ENCODE measurements around the gene MYEF2. TPM values are rescaled to one million over a fixed set of nuclear protein-coding genes. Genes with fewer than 3 reads are reported as not detected.
A peak's percentile ranks its signal among the peaks of the same experiment; 100 is the strongest.

The MYEF2 gene, protein sequence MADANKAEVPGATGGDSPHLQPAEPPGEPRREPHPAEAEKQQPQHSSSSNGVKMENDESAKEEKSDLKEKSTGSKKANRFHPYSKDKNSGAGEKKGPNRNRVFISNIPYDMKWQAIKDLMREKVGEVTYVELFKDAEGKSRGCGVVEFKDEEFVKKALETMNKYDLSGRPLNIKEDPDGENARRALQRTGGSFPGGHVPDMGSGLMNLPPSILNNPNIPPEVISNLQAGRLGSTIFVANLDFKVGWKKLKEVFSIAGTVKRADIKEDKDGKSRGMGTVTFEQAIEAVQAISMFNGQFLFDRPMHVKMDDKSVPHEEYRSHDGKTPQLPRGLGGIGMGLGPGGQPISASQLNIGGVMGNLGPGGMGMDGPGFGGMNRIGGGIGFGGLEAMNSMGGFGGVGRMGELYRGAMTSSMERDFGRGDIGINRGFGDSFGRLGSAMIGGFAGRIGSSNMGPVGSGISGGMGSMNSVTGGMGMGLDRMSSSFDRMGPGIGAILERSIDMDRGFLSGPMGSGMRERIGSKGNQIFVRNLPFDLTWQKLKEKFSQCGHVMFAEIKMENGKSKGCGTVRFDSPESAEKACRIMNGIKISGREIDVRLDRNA
- total RNA-seq (2014; rRNA removed) (7.0 and 18.8 TPM in 2 replicates), Bru-seq, nascent RNA (percentile 62 among the genes with signal in this experiment), BruChase-seq, experiment 1, labeled RNA remaining after a 6-hour chase (percentile 52 among the genes with signal in this experiment), BruChase-seq, experiment 2, labeled RNA remaining after a 2-hour chase (percentile 68 among the genes with signal in this experiment)
- long read RNA-seq, partial matches to known transcripts = 0 of 15 reads
- long read RNA-seq, other reads (novel, unspliced or antisense) = 15 of 15 reads

DNA sequence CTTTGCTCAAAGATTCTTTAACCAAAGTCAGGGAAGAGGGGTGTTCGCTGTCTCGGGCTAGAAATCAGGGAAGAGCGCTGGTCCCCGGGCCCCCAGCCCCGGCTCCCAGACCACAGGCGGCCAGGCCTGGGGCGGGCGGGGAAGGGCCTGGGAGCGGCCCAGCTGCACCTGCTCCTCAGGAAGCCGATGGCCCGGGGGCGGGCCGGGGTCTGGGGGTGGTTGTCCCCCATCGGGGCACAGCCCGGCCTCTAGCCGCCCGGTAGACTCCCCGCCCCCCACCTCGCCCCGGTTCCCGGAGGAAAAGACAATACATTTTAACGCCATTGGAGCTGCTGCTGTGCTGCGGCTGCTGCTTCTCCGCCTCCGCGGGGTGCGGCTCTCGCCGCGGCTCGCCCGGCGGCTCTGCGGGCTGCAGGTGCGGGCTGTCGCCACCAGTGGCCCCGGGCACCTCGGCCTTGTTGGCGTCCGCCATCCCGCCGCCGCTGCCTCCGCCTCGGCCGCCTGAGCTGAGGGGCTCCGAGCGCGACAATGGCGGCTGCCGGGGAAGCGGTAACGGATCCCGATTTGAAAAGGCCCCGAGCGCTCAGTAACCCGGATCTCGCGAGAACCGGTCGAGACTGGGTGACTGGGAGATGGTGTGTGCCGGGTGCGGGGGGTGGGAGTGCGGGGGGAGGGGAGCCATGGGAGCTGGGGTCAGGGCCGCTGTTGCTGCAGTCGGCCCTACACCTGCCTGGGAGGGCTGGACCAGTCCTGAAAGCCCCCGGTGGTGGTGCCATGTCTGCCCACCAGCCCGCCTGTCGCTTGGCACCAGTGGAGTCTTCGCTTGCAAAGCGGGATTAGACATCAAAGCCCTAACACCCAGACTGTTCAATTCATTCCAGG, at the start of gene MYEF2:
Gene MYEF2 (minus strand): TSS at position 530 of the 882 bp plus-strand sequence. CDS start 58 bp downstream, at position 472.
- no peaks in the 10 kb centered on the region for H3K9me2 ChIP-seq (replicated peaks; ENCODE audit: low read length)
- POLR2A ChIA-PET (ENCODE audit: unreplicated experiment) = no interaction called here
- CTCF ChIA-PET = no interaction called here
- no peaks in the 10 kb centered on the region for H3K9me3 ChIP-seq (ENCODE audit: low read length)
- BruUV-seq (replicated peaks) = no TSS peak
- H3K4me3 ChIP-seq (ENCODE audit: low read length) = peak within 1 kb of the TSS; percentile 71
- no peaks in the 10 kb centered on the region for H4K20me1 ChIP-seq (ENCODE audit: low read length)
- DNase-seq (peak; percentile 50), ATAC-seq (peak; percentile 81)
- no peaks in the 10 kb centered on the region for H3F3A ChIP-seq (ENCODE audit: low read length, unreplicated experiment)
- peak within 1 kb of the TSS; percentile 92 for H2AFZ ChIP-seq (ENCODE audit: low read length)
- no peaks in the 10 kb centered on the region for H3K36me3 ChIP-seq (ENCODE audit: low read depth, low read length)
- peak within 1 kb of the TSS; percentile 57 for H3K9ac ChIP-seq (ENCODE audit: low read length)
- peaks cover 7% of the 10 kb centered on the region; the same call in 1 of the 2 replicates for H3K4me1 ChIP-seq (ENCODE audit: insufficient read depth, low read length)
- H3K27ac ChIP-seq (ENCODE audit: low read length) = no peak within 1 kb of the TSS
- H3K4me2 ChIP-seq (ENCODE audit: low read length) = peak within 1 kb of the TSS; percentile 84
- intact Hi-C loops (cut with micrococcal nuclease) = no loop called here
- H3K79me2 ChIP-seq (ENCODE audit: low read length) = peaks cover 25% of the 10 kb centered on the region
- no peak for TF ChIP-seq EZH2 (IDR thresholded peaks at IDR 0.05; ENCODE audit: low read length, unreplicated experiment)
- TF ChIP-seq EZH2phosphoT487 (IDR thresholded peaks at IDR 0.05; ENCODE audit: borderline replicate concordance, low read length) = no peak
- TF ChIP-seq, protein P1, sequence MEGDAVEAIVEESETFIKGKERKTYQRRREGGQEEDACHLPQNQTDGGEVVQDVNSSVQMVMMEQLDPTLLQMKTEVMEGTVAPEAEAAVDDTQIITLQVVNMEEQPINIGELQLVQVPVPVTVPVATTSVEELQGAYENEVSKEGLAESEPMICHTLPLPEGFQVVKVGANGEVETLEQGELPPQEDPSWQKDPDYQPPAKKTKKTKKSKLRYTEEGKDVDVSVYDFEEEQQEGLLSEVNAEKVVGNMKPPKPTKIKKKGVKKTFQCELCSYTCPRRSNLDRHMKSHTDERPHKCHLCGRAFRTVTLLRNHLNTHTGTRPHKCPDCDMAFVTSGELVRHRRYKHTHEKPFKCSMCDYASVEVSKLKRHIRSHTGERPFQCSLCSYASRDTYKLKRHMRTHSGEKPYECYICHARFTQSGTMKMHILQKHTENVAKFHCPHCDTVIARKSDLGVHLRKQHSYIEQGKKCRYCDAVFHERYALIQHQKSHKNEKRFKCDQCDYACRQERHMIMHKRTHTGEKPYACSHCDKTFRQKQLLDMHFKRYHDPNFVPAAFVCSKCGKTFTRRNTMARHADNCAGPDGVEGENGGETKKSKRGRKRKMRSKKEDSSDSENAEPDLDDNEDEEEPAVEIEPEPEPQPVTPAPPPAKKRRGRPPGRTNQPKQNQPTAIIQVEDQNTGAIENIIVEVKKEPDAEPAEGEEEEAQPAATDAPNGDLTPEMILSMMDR (conservative IDR thresholded peaks at IDR 0.05; ENCODE audit: low read depth, low read length) = no peak
- H3K27me3 ChIP-seq (ENCODE audit: low read length) = no peaks in the 10 kb centered on the region

DNA sequence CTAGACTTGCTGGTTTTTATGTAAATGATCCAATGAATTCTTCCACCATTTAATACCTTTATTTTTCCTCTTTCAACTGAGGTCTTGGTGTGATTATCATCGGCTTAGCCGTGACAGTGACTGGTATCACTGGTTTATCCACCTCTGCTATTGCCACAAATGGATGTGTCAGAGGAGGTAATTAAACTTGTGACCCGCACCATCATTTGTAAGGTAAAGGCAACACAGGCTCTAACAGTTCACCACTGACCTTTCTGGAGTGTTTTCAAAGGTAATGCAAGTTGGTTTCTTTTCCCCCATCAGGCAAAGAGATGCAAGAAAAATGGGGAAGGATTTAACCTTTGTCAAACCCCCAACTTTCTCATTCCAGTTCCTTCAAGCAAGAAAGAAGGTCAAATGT, 47.7 kb upstream of the MYEF2 start:
- H4K20me1 ChIP-seq (ENCODE audit: low read length) = no peaks in the 10 kb centered on the region
- H3K4me3 ChIP-seq (ENCODE audit: low read length) = no peak overlapping the region
- intact Hi-C loops (cut with micrococcal nuclease) = no loop called here
- no peaks in the 10 kb centered on the region for H3K79me2 ChIP-seq (ENCODE audit: low read length)
- ATAC-seq = no peak
- no peaks in the 10 kb centered on the region for H3F3A ChIP-seq (ENCODE audit: low read length, unreplicated experiment)
- no peak overlapping the region for H3K9ac ChIP-seq (ENCODE audit: low read length)
- ChIA-PET POLR2A (ENCODE audit: unreplicated experiment) (no interaction called here), CTCF (no interaction called here)
- H3K27ac ChIP-seq (ENCODE audit: low read length) = no peak overlapping the region
- H3K4me2 ChIP-seq (ENCODE audit: low read length) = no peak overlapping the region
- TF ChIP-seq EZH2phosphoT487 (IDR thresholded peaks at IDR 0.05; ENCODE audit: borderline replicate concordance, low read length) (no peak), EZH2 (IDR thresholded peaks at IDR 0.05; ENCODE audit: low read length, unreplicated experiment) (no peak)
- TF ChIP-seq, protein P1 (conservative IDR thresholded peaks at IDR 0.05; ENCODE audit: low read depth, low read length) = no peak
- H3K9me3 ChIP-seq (ENCODE audit: low read length) = no peaks in the 10 kb centered on the region
- peaks cover 23% of the 10 kb centered on the region for H3K27me3 ChIP-seq (ENCODE audit: low read length)
- peak; percentile 37 for DNase-seq
- no TSS peak for BruUV-seq (replicated peaks)
- H2AFZ ChIP-seq (ENCODE audit: low read length) = no peak overlapping the region
- no peaks in the 10 kb centered on the region for H3K4me1 ChIP-seq (ENCODE audit: insufficient read depth, low read length)
- H3K36me3 ChIP-seq (ENCODE audit: low read depth, low read length) = no peaks in the 10 kb centered on the region
- H3K9me2 ChIP-seq (replicated peaks; ENCODE audit: low read length) = no peaks in the 10 kb centered on the region
